ENCODE measurements around the gene DNAAF9.
"Not testable (repeated sequence)": the region's sequence is repeated elsewhere in the genome, so short reads cannot be mapped to it uniquely, and the experiment has no call there.

Gene DNAAF9
- total RNA-seq: 40.0 to 92.6 (median 66.9) reads per million in 17 experiments

- DNase-seq: peak; percentile 69 to 87 (median 80)
Measured at GRCh38 chr20:3407040-3407770, at the start of gene DNAAF9. DNAAF9 (minus strand) TSS chr20:3407669; CDS start chr20:3407557, 112 bp downstream.

- no peak for DNase-seq
Measured at GRCh38 chr20:3456648-3457047, 49.2 kb upstream of the DNAAF9 start.

- no peak for DNase-seq
Measured at GRCh38 chr20:3454831-3455230, 47.4 kb upstream of the DNAAF9 start.

- DNase-seq: no peak
Measured at GRCh38 chr20:3452690-3453089, 45.2 kb upstream of the DNAAF9 start.

GRCh38 chr20:3452136-3452535 is 44.7 kb upstream of the DNAAF9 start:
- DNase-seq: no peak

- no peak for DNase-seq
Measured at GRCh38 chr20:3449319-3449718, 41.9 kb upstream of the DNAAF9 start.

- DNase-seq: peak; percentile 23 to 63 (median 54)
Measured at GRCh38 chr20:3447321-3447720, 39.9 kb upstream of the DNAAF9 start.

- no peak for DNase-seq
Measured at GRCh38 chr20:3446779-3447178, 39.3 kb upstream of the DNAAF9 start.

- DNase-seq: no peak
Measured at GRCh38 chr20:3436864-3437574, 29.6 kb upstream of the DNAAF9 start.

- DNase-seq: peak; percentile 41 to 85 (median 62)
Measured at GRCh38 chr20:3434232-3434631, 26.8 kb upstream of the DNAAF9 start.

- DNase-seq: peak in 2 of 4 experiments; percentile 11 to 25
Measured at GRCh38 chr20:3433744-3434143, 26.3 kb upstream of the DNAAF9 start.

- no peak for DNase-seq
Measured at GRCh38 chr20:3432844-3433243, 25.4 kb upstream of the DNAAF9 start.

- peak in 2 of 4 experiments; percentile 8 to 10 for DNase-seq
Measured at GRCh38 chr20:3431109-3431508, 23.6 kb upstream of the DNAAF9 start.

GRCh38 chr20:3430376-3431069 is 23.1 kb upstream of the DNAAF9 start:
- peak; percentile 77 to 86 (median 80) for DNase-seq

- DNase-seq: not testable (repeated sequence)
Measured at GRCh38 chr20:3426766-3427165, 19.3 kb upstream of the DNAAF9 start.

GRCh38 chr20:3423126-3423525 is 15.7 kb upstream of the DNAAF9 start:
- peak in 1 of 4 experiments; percentile 28 for DNase-seq

GRCh38 chr20:3421985-3422384 is 14.5 kb upstream of the DNAAF9 start:
- DNase-seq: no peak

GRCh38 chr20:3420211-3420707 is 12.8 kb upstream of the DNAAF9 start:
- DNase-seq: peak; percentile 86 to 97 (median 92)

GRCh38 chr20:3418161-3418560 is 10.7 kb upstream of the DNAAF9 start:
- not testable (repeated sequence) for DNase-seq

- no peak for DNase-seq
Measured at GRCh38 chr20:3414122-3414521, 6.7 kb upstream of the DNAAF9 start.

GRCh38 chr20:3413393-3413889 is 6.0 kb upstream of the DNAAF9 start:
- DNase-seq: no peak

GRCh38 chr20:3412600-3413392 is 5.3 kb upstream of the DNAAF9 start:
- no peak for DNase-seq

Data from suppressor macrophage (primary cell).